GM19328 (cell line): ENCODE measurements around the gene RPL36.
"Not testable (repeated sequence)": the region's sequence is repeated elsewhere in the genome, so short reads cannot be mapped to it uniquely, and the experiment has no call there.

ENCODE experiments used
- ATAC-seq: cut with Tn5 transposase; IDR thresholded peaks from one replicate; pipeline ENCODE4 v1.9.1; 2021; ENCODE audit warnings: mild to moderate bottlenecking, moderate library complexity; ENCODE audit not compliant: unreplicated experiment

The RPL36 gene

GRCh38 chr19:5703819-5704818, 14.0 kb downstream of the RPL36 start:
- ATAC-seq, result no peak

GRCh38 chr19:5705552-5705951, 15.5 kb downstream of the RPL36 start:
- no peak for ATAC-seq

- no peak for ATAC-seq
Measured at GRCh38 chr19:5706876-5707573, 16.9 kb downstream of the RPL36 start.

GRCh38 chr19:5707576-5708575, 17.8 kb downstream of the RPL36 start:
- no peak for ATAC-seq

- ATAC-seq, result no peak
Measured at GRCh38 chr19:5711025-5711424, 20.9 kb downstream of the RPL36 start.

- no peak for ATAC-seq
Measured at GRCh38 chr19:5711713-5712161, 21.6 kb downstream of the RPL36 start.

GRCh38 chr19:5713228-5713627, 23.1 kb downstream of the RPL36 start:
- no peak for ATAC-seq

GRCh38 chr19:5714816-5715215, 24.7 kb downstream of the RPL36 start:
- ATAC-seq, result no peak

GRCh38 chr19:5717215-5717935, 27.3 kb downstream of the RPL36 start:
- no peak for ATAC-seq

- ATAC-seq, result no peak
Measured at GRCh38 chr19:5718037-5718578, 28.0 kb downstream of the RPL36 start.

- no peak for ATAC-seq
Measured at GRCh38 chr19:5718579-5719273, 28.6 kb downstream of the RPL36 start.

GRCh38 chr19:5719274-5719960, 29.3 kb downstream of the RPL36 start:
- ATAC-seq, result no peak

GRCh38 chr19:5719961-5720790, 30.1 kb downstream of the RPL36 start, which contains the start of the genes CATSPERD and LONP1:
CATSPERD (plus strand) TSS chr19:5720637; CDS start chr19:5720738, 101 bp downstream.
LONP1 (minus strand) TSS chr19:5720146; CDS start chr19:5720132, 14 bp downstream.
- peak; percentile 88 for ATAC-seq

- ATAC-seq, result no peak
Measured at GRCh38 chr19:5727453-5728050, 37.5 kb downstream of the RPL36 start.

- ATAC-seq, result not testable (repeated sequence)
Measured at GRCh38 chr19:5733172-5733571, 43.1 kb downstream of the RPL36 start.

GRCh38 chr19:5738423-5738822, 48.3 kb downstream of the RPL36 start:
- ATAC-seq, result no peak
